Thymus (tissue), 11 donors: Measurements from ENCODE around the gene ABCG1. TPM values are rescaled to one million over a fixed set of nuclear protein-coding genes. Genes with fewer than 3 reads are reported as not detected.
A peak's percentile ranks its signal among the peaks of the same experiment; 100 is the strongest.

Source experiments
- DNase-seq, 9 donors: peaks; one replicate each; pipeline ENCODE4 v3.0.0-alpha.2; 2013; ENCODE audit warnings: low spot score in 9 of 9, low read depth in 6 of 9, missing footprints in 1 of 9
- H3K27ac ChIP-seq, 2 donors: one replicate each; pipeline ENCODE4 v1.5.1; 2013; ENCODE audit warnings: control low read depth in 1 of 2, low read depth in 1 of 2, low read length in 1 of 2, mild to moderate bottlenecking in 1 of 2, moderate library complexity in 1 of 2
- H3K27me3 ChIP-seq, 2 donors: one replicate each; pipeline ENCODE4 v1.5.1; 2013; ENCODE audit warnings: low read length in 1 of 2; ENCODE audit not compliant: control insufficient read depth in 2 of 2, insufficient read depth in 1 of 2
- H3K36me3 ChIP-seq, 2 donors: one replicate each; pipeline ENCODE4 v1.5.1; 2013; ENCODE audit warnings: low read length in 1 of 2, mild to moderate bottlenecking in 1 of 2, moderate library complexity in 1 of 2; ENCODE audit not compliant: control insufficient read depth in 2 of 2, insufficient read depth in 2 of 2
- H3K4me1 ChIP-seq, 2 donors: one replicate each; pipeline ENCODE4 v1.5.1; 2013; ENCODE audit warnings: low read length in 2 of 2; ENCODE audit not compliant: control insufficient read depth in 2 of 2, insufficient read depth in 2 of 2
- H3K4me3 ChIP-seq, 2 donors: one replicate each; pipeline ENCODE4 v1.5.1; 2013; ENCODE audit warnings: low read length in 2 of 2, control low read depth in 1 of 2, mild to moderate bottlenecking in 1 of 2
- H3K9me3 ChIP-seq, 2 donors: one replicate each; pipeline ENCODE4 v1.5.1; 2013; ENCODE audit warnings: low read length in 1 of 2, mild to moderate bottlenecking in 1 of 2; ENCODE audit not compliant: control insufficient read depth in 2 of 2, insufficient read depth in 1 of 2
- WGBS: extraction: QIAGEN DNeasy Blood & Tissue Kit; methylation state at CpG from one replicate; pipeline ENCODE4 v1.1.7; 2013; 5-methylcytosine and 5-hydroxymethylcytosine counted together
- polyA plus RNA-seq: library from polyadenylated mRNA; stranded (reverse); fragments of 200-250 nt; gene quantifications from one replicate; pipeline ENCODE4 v1.2.3, GENCODE V29; 2013
- total RNA-seq: library from RNA; stranded (reverse); fragments of 120-200 nt; gene quantifications from one replicate; pipeline ENCODE4 v1.2.4, GENCODE V29; 2013
- donor health status: healthy.

ABCG1 gene
- total and polyA plus RNA-seq, 2 donors = 20.5 to 28.8 TPM

DNA sequence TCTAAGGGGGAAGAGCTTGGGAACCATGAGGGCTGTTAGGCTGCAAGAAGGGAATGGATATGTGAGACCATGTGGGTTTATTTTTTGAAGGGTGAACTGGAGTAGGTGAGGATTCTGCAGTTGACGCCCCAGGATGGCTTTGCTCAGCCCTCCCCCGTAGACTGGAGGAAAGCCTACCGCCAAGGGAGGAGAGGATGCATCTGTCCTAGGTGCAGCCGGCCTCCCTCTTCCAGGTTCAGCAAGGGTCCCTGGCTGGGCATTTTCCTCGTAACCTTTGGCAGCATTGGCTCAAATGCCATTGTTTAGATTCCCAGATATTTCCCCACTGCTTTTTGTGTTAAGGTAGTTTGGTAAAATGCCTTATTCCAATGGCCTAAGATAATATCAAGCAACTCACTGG, 79.7 kb downstream of the ABCG1 start:
- 97% methylated on average over 5 of the region's 5 CpGs for WGBS
- Histone ChIP-seq H3K9me3 (no peaks in the 10 kb centered on the region), H3K4me3 (no peak overlapping the region), H3K4me1 (peaks cover 8 to 77% of the 10 kb centered on the region in 2 donors), H3K27me3 (no peaks in the 10 kb centered on the region), H3K36me3 (peaks cover 17 to 27% of the 10 kb centered on the region in 2 donors), H3K27ac (peak overlapping the region in 1 of 2 donors; percentile 26)
- no peak for DNase-seq

DNA sequence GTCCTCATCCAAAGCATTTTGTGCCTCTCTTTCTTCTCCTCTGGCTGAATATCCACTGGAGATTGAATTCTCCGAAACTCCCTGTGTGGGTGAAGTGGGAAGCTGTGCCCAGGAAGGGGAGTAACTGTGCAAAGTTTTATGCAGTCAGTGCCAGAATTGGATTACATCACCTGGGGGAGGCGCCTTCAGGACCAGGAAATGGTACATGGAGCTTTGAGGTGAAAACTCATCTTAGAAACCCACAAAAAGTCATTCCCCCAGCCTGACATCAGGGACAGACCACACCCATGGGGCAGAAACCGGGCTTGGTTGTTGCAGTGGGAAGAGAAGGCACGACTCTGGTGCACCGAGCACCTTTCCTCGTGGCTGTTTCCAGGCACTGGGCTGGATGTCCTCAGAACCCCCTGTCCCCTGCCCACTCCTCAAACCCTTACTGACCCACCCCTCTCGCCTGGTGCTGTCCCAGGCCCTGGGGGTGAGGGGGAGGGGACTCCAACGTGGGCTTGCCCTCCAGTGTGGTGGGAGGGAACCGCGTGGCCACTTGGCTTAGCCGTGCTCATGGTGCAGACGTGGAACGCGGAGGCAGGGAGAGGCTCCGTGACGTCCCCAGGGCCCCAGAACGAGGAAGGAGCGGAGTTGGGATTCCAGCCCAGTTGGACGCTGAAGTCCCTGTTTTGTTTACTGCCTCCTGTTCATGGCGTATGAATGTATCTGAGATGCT, 80.5 kb downstream of the ABCG1 start:
- H3K4me3 ChIP-seq = no peak overlapping the region
- no peaks in the 10 kb centered on the region for H3K27me3 ChIP-seq
- H3K4me1 ChIP-seq = peaks cover 8 to 77% of the 10 kb centered on the region in 2 donors
- peak in 1 of 9 donors; percentile 64 for DNase-seq
- H3K9me3 ChIP-seq = no peaks in the 10 kb centered on the region
- WGBS = 92% methylated on average over 20 of the region's 20 CpGs
- H3K36me3 ChIP-seq = peaks cover 8 to 19% of the 10 kb centered on the region in 2 donors
- no peak overlapping the region for H3K27ac ChIP-seq

GRCh38 chr21:42300045-42300583, 81.2 kb downstream of the ABCG1 start:
- 95% methylated on average over 7 of the region's 7 CpGs for WGBS
- Histone ChIP-seq H3K36me3 (peaks cover 5 to 14% of the 10 kb centered on the region in 2 donors), H3K4me1 (peaks cover 8 to 77% of the 10 kb centered on the region in 2 donors), H3K4me3 (no peak overlapping the region), H3K27me3 (no peaks in the 10 kb centered on the region), H3K9me3 (no peaks in the 10 kb centered on the region), H3K27ac (no peak overlapping the region)
- DNase-seq = no peak

GRCh38 chr21:42300956-42301355, 82.0 kb downstream of the ABCG1 start:
- 98% methylated on average over 9 of the region's 9 CpGs for WGBS
- no peak overlapping the region for H3K27ac ChIP-seq
- H3K4me1 ChIP-seq = peaks cover 8 to 69% of the 10 kb centered on the region in 2 donors
- no peak for DNase-seq
- H3K27me3 ChIP-seq = no peaks in the 10 kb centered on the region
- H3K9me3 ChIP-seq = no peaks in the 10 kb centered on the region
- H3K36me3 ChIP-seq = peaks cover 3 to 13% of the 10 kb centered on the region in 2 donors
- no peak overlapping the region for H3K4me3 ChIP-seq

GRCh38 chr21:42301371-42302075, 82.6 kb downstream of the ABCG1 start:
- Histone ChIP-seq H3K27me3 (no peaks in the 10 kb centered on the region), H3K9me3 (no peaks in the 10 kb centered on the region), H3K36me3 (peaks cover 3 to 7% of the 10 kb centered on the region in 2 donors), H3K4me1 (peaks cover 8 to 68% of the 10 kb centered on the region in 2 donors), H3K27ac (no peak overlapping the region), H3K4me3 (no peak overlapping the region)
- 92% methylated on average over 20 of the region's 20 CpGs for WGBS
- no peak for DNase-seq

DNA sequence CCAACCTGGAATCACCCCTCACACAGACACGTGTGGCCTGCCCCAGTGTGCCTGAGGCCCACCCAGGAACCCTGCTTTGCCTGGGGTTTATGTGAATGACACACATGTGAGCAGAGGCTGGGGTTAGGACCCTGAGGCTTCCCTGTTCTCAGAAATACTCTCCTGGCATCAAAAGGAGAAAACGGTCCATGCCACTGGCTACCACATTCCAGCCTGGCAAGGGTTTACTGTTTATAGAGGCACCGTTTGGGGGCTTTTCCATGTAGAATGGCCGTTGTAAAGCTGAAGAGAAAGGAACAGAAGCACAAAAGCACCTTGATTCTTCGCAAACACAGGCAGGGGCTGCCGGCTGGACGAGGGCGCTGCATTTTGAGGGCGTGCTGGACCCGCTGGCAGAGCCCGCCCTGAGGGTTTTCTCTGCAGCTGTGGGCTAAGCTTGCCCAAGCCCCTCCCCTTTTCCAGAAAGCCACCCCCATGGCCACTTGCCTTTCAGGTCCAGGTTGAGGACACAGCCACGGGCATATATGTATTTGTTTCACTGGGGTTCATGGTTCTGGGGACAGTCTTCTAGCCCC, 83.2 kb downstream of the ABCG1 start:
- Histone ChIP-seq H3K9me3 (no peaks in the 10 kb centered on the region), H3K4me1 (peaks cover 15 to 68% of the 10 kb centered on the region in 2 donors), H3K4me3 (no peak overlapping the region), H3K27ac (peak overlapping the region in 1 of 2 donors; percentile 2), H3K27me3 (peaks cover 0 to under 1% of the 10 kb centered on the region in 2 donors), H3K36me3 (peaks cover 2 to 3% of the 10 kb centered on the region in 2 donors)
- DNase-seq = no peak
- WGBS = 88% methylated on average over 12 of the region's 12 CpGs

DNA sequence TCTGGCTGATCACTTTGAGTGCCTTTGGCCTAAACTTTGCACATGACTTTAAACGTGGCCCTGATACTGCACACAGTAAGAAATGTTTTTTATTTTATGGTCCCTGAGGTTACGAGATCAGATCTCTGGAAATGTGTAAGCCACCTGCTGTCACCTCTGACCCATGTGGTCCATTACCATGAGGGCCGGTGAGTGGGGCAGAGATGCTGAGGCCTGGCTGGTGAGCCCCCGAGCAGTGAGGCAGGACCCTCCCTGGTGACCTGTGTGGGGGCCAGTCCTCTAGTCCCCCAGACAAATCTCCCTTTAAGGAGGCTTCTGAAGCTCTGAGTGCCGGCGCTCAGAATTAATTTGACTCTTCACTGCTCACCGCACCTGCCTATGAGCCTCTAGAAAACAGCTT, 83.9 kb downstream of the ABCG1 start:
- 85% methylated on average over 7 of the region's 7 CpGs for WGBS

DNA sequence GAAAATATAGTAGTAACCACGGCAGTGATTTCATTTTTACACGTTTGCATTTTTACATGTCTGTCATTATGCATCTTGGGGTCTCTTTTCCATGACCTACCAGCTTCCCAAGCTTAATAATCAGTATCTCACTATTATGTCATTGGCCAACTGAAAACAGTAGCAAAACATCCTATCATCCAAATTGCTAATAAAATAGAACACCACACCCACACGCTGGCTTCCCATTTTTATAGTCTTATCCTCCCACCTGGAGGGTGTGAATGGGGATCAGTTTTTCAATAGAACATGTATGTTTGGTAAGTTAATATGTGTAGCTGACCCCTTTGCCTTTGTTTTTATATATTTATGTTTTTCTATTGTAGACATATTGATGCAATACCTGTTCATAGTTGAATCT, 84.5 kb downstream of the ABCG1 start:
- no peak for DNase-seq
- H3K9me3 ChIP-seq = no peaks in the 10 kb centered on the region
- H3K36me3 ChIP-seq = peaks cover 0 to 3% of the 10 kb centered on the region in 2 donors
- peaks cover 17 to 68% of the 10 kb centered on the region in 2 donors for H3K4me1 ChIP-seq
- peaks cover 0 to 2% of the 10 kb centered on the region in 2 donors for H3K27me3 ChIP-seq
- H3K27ac ChIP-seq = no peak overlapping the region
- WGBS = 83% methylated on average over 3 of the region's 3 CpGs
- H3K4me3 ChIP-seq = no peak overlapping the region

More for the DNA sequence above, 83.9 kb downstream of the ABCG1 start:
- Histone ChIP-seq H3K4me1 (peaks cover 17 to 67% of the 10 kb centered on the region in 2 donors), H3K27ac (peak overlapping the region in 1 of 2 donors; percentile 2), H3K9me3 (no peaks in the 10 kb centered on the region), H3K27me3 (peaks cover 0 to 2% of the 10 kb centered on the region in 2 donors), H3K36me3 (peaks cover 0 to 3% of the 10 kb centered on the region in 2 donors), H3K4me3 (no peak overlapping the region)
- no peak for DNase-seq
